Measurements from ENCODE around the gene TRAPPC13. TPM values are rescaled to one million over a fixed set of nuclear protein-coding genes. Genes with fewer than 3 reads are reported as not detected.

Gene TRAPPC13
- total and polyA plus RNA-seq, 10 donors, result 14.1 to 35.7 (median 19.4) TPM

DNA sequence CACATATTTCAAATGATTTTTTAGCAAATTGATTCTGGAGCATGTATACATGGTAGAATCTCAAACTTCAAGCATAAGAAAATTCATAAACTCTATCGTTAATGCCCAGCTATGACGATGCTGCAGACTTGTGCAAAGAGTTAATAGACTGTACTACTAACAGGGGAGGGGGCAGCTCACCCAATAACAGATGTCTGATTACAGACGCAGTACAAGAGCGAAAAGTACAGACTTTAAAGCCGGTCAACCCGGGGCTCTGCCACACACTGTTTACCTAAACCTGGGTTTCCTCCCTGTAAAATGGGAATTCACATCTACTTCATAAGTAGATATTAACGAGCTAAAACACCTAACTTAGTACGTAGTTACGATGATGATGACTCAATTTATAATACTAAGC is 1.3 kb upstream of the TRAPPC13 start:
- DNase-seq, result no peak
- WGBS, 5 donors, result 6 to 14% (median 11%) methylated on average over 9 of the region's 9 CpGs
- H3K4me1 ChIP-seq, result peaks cover 32 to 86% (median 65%) of the 10 kb centered on the region in 6 donors
- H3K27me3 ChIP-seq (replicated peaks in 1 of 7), result no peaks in the 10 kb centered on the region
- peak overlapping the region; percentile 75 to 95 (median 88) for H3K4me3 ChIP-seq
- H3K36me3 ChIP-seq, result peaks cover 0 to 16% (median 0%) of the 10 kb centered on the region in 6 donors
- intact Hi-C loops (cut with DNase I; ENCODE audit: low total_unique reads), result no loop called here
- no peaks in the 10 kb centered on the region for H3K9me3 ChIP-seq
- TF ChIP-seq POLR2A (IDR thresholded peaks at IDR 0.05) (no peak), POLR2AphosphoS5 (IDR thresholded peaks at IDR 0.05) (no peak)
- TF ChIP-seq, protein P1, sequence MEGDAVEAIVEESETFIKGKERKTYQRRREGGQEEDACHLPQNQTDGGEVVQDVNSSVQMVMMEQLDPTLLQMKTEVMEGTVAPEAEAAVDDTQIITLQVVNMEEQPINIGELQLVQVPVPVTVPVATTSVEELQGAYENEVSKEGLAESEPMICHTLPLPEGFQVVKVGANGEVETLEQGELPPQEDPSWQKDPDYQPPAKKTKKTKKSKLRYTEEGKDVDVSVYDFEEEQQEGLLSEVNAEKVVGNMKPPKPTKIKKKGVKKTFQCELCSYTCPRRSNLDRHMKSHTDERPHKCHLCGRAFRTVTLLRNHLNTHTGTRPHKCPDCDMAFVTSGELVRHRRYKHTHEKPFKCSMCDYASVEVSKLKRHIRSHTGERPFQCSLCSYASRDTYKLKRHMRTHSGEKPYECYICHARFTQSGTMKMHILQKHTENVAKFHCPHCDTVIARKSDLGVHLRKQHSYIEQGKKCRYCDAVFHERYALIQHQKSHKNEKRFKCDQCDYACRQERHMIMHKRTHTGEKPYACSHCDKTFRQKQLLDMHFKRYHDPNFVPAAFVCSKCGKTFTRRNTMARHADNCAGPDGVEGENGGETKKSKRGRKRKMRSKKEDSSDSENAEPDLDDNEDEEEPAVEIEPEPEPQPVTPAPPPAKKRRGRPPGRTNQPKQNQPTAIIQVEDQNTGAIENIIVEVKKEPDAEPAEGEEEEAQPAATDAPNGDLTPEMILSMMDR (IDR thresholded peaks at IDR 0.05 in 8 of 11, conservative IDR thresholded peaks at IDR 0.05 in 3 of 11), result no peak
- peak overlapping the region; percentile 78 to 95 (median 92) for H3K27ac ChIP-seq

DNA sequence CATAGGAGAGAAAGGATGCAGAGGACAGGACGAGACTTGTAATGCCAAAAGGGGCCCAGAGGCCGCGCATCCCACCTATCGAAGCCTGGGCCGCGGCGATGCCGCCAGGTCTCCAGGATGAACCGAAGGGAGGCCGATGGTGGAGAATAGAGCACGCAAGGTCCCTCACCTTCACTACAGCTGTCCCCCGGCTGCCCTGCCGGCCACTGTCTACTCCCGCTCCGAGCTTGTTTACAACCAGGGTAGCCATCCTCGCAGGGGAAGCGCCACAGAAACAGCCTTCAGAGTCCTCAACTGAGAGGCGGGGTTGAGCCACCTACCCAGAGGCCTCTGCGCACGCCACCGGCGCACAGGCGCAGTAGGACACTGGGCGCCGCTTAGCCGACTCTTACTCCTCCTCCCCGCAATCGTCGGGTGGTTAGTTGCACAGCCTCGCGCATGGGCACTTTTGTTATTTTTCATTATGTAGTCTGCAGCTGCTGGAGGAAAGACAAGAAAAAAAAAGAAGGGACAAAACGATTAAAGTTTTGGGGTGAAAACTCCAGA is 729 bp upstream of the TRAPPC13 start, which contains the start of gene TRIM23:
Gene TRIM23, minus strand, starts transcription at position 309 of the 546 bp plus-strand sequence. Its CDS starts 59 bp downstream, at position 250.
- DNase-seq, result peak; percentile 98
- WGBS, 5 donors, result 0 to 1% (median 0%) methylated on average over 31 to 32 of the region's 32 CpGs
- intact Hi-C loops (cut with DNase I; ENCODE audit: low total_unique reads), result no loop called here

DNA sequence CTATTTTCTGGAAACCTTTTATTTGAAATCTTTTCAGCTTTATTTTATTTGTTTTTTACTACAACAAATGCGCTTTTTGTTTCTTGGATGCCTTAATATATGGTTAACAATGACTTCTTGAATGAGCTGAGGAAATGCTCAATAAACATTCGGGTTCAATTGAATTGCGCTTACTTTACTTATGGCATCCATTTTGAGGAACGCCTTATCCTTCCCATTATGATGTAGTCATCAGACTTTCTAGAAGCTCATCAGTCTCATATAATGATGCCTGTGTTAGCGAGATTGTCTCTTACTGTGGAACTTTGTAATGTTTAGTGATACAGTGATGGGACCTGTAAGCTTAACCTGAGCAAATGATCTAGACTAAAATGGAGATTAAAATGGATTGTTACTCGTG is 916 bp downstream of the TRAPPC13 start:
- no peaks in the 10 kb centered on the region for H3K27me3 ChIP-seq (replicated peaks in 1 of 7)
- peaks cover 26 to 64% (median 52%) of the 10 kb centered on the region in 6 donors for H3K4me1 ChIP-seq
- no peak for TF ChIP-seq POLR2A (IDR thresholded peaks at IDR 0.05)
- intact Hi-C loops (cut with DNase I; ENCODE audit: low total_unique reads), result no loop called here
- H3K4me3 ChIP-seq, result peak overlapping the region; percentile 75 to 95 (median 88)
- no peaks in the 10 kb centered on the region for H3K9me3 ChIP-seq
- peak overlapping the region in 7 of 8 donors; percentile 78 to 95 (median 92) for H3K27ac ChIP-seq
- 66 to 71% (median 70%) methylated on average over 6 of the region's 6 CpGs for WGBS, 5 donors
- DNase-seq, result no peak
- H3K36me3 ChIP-seq, result peaks cover 0 to 25% (median 12%) of the 10 kb centered on the region in 6 donors

More for the DNA sequence above, 729 bp upstream of the TRAPPC13 start, which contains the start of gene TRIM23:
- no peak for TF ChIP-seq POLR2A (IDR thresholded peaks at IDR 0.05)
- TF ChIP-seq, protein P1 (IDR thresholded peaks at IDR 0.05 in 8 of 11, conservative IDR thresholded peaks at IDR 0.05 in 3 of 11), result peak in 3 of 11 experiments; percentile 6 to 20 (median 18)
- TF ChIP-seq POLR2AphosphoS5 (IDR thresholded peaks at IDR 0.05), result peak; percentile 85 to 90 (median 85)
- peak within 1 kb of the TSS; percentile 78 to 95 (median 92) for H3K27ac ChIP-seq
- no peaks in the 10 kb centered on the region for H3K9me3 ChIP-seq
- H3K4me1 ChIP-seq, result peaks cover 32 to 80% (median 60%) of the 10 kb centered on the region in 6 donors
- H3K27me3 ChIP-seq (replicated peaks in 1 of 7), result no peaks in the 10 kb centered on the region
- H3K4me3 ChIP-seq, result peak within 1 kb of the TSS; percentile 75 to 95 (median 88)
- H3K36me3 ChIP-seq, result peaks cover 0 to 19% (median 1%) of the 10 kb centered on the region in 6 donors

DNA sequence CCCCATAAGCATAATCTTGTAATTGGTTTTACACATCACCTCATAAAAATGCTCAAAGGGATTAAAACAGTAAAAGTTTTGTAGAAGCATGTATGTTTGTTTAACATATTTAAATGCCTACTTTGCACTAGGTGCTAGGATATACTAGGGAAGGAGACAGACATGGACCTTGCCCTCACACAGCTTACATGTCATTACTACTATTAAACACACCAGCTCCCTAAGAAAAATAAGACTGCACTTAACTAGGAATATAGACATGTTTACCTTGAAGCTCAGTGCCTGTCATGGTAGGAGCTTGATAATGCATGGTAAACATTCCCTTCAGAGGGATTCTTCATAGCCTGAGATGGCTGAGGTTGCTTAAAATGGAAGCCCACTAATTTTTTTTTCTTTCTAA is 6.2 kb downstream of the TRAPPC13 start:
- Histone ChIP-seq H3K4me3 (no peak overlapping the region), H3K27ac (no peak overlapping the region), H3K36me3 (peaks cover 0 to 37% (median 16%) of the 10 kb centered on the region in 6 donors), H3K9me3 (no peaks in the 10 kb centered on the region), H3K4me1 (peaks cover under 1 to 26% (median 14%) of the 10 kb centered on the region in 6 donors), H3K27me3 (replicated peaks in 1 of 7) (no peaks in the 10 kb centered on the region)
- DNase-seq, result no peak
- TF ChIP-seq POLR2AphosphoS5 (IDR thresholded peaks at IDR 0.05), result no peak
- TF ChIP-seq, protein P1 (IDR thresholded peaks at IDR 0.05 in 8 of 11, conservative IDR thresholded peaks at IDR 0.05 in 3 of 11), result no peak
- TF ChIP-seq POLR2A (IDR thresholded peaks at IDR 0.05), result no peak
- intact Hi-C loops (cut with DNase I; ENCODE audit: low total_unique reads), result no loop called here

All from spleen (tissue), 11 donors.